ENCODE results near the gene FBXW12.

GRCh38 chr3:48425281-48425812, 53.3 kb downstream of the FBXW12 start:
- TF ChIP-seq RAD21 (IDR thresholded peaks at IDR 0.05 in 1 of 2, conservative IDR thresholded peaks at IDR 0.05 in 1 of 2; ENCODE audit: low read depth in 2 of 2, low read length in 2 of 2) (no peak), SIN3A (conservative IDR thresholded peaks at IDR 0.05 in 1 of 2, IDR thresholded peaks at IDR 0.05 in 1 of 2; ENCODE audit: low read depth in 1 of 2, low read length in 2 of 2) (no peak), RFX5 (IDR thresholded peaks at IDR 0.05; ENCODE audit: borderline replicate concordance, low read depth, low read length) (no peak), NRF1 (IDR thresholded peaks at IDR 0.05; ENCODE audit: low read depth, low read length) (no peak), RXRA (IDR thresholded peaks at IDR 0.05; ENCODE audit: insufficient read depth, low read depth, low read length) (no peak), TCF12 (IDR thresholded peaks at IDR 0.05; ENCODE audit: low read depth, low read length) (no peak), KDM4A (IDR thresholded peaks at IDR 0.05; ENCODE audit: low read depth, low read length, severe bottlenecking) (no peak), JUND (IDR thresholded peaks at IDR 0.05; ENCODE audit: low read length) (no peak), ASH2L (IDR thresholded peaks at IDR 0.05; ENCODE audit: low read length) (no peak)
- TF ChIP-seq, protein P1, sequence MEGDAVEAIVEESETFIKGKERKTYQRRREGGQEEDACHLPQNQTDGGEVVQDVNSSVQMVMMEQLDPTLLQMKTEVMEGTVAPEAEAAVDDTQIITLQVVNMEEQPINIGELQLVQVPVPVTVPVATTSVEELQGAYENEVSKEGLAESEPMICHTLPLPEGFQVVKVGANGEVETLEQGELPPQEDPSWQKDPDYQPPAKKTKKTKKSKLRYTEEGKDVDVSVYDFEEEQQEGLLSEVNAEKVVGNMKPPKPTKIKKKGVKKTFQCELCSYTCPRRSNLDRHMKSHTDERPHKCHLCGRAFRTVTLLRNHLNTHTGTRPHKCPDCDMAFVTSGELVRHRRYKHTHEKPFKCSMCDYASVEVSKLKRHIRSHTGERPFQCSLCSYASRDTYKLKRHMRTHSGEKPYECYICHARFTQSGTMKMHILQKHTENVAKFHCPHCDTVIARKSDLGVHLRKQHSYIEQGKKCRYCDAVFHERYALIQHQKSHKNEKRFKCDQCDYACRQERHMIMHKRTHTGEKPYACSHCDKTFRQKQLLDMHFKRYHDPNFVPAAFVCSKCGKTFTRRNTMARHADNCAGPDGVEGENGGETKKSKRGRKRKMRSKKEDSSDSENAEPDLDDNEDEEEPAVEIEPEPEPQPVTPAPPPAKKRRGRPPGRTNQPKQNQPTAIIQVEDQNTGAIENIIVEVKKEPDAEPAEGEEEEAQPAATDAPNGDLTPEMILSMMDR (IDR thresholded peaks at IDR 0.05; ENCODE audit: control extremely low read depth in 1 of 3, insufficient read depth in 1 of 3, low read depth in 1 of 3, low read length in 3 of 3) = no peak
- TF ChIP-seq, protein P2, sequence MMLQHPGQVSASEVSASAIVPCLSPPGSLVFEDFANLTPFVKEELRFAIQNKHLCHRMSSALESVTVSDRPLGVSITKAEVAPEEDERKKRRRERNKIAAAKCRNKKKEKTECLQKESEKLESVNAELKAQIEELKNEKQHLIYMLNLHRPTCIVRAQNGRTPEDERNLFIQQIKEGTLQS (IDR thresholded peaks at IDR 0.05; ENCODE audit: insufficient read depth, low read depth, low read length) = no peak

Data from H1 (cell line).